Stimulated activated CD4-positive, alpha-beta T cell treated with anti-CD3 and anti-CD28 coated beads, Interleukin-12 subunit alpha, Interleukin-12 subunit beta, amount 100 ng/mL, for 4 hours (primary cell): ENCODE measurements around the gene OPN1MW.
"Not testable (repeated sequence)": the region's sequence is repeated elsewhere in the genome, so short reads cannot be mapped to it uniquely, and the experiment has no call there.

Experiments
- DNase-seq: peaks from one replicate; pipeline ENCODE4 v3.0.0-alpha.2; 2020

OPN1MW gene

GRCh38 chrX:154211499-154211898 lies 29.1 kb downstream of the OPN1MW start:
- DNase-seq = not testable (repeated sequence)

DNA sequence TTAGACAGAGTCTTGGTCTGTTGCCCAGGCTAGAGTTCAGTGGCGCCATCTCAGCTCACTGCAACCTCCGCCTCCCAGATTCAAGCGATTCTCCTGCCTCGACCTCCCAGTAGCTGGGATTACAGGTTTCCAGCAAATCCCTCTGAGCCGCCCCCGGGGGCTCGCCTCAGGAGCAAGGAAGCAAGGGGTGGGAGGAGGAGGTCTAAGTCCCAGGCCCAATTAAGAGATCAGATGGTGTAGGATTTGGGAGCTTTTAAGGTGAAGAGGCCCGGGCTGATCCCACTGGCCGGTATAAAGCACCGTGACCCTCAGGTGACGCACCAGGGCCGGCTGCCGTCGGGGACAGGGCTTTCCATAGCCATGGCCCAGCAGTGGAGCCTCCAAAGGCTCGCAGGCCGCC lies 37.1 kb downstream of the OPN1MW start, which contains the start of gene OPN1MW2:
TSS of gene OPN1MW2 (plus strand) at position 301 of the 400 bp plus-strand sequence. CDS start at position 361, 60 bp downstream.
- not testable (repeated sequence) for DNase-seq

DNA sequence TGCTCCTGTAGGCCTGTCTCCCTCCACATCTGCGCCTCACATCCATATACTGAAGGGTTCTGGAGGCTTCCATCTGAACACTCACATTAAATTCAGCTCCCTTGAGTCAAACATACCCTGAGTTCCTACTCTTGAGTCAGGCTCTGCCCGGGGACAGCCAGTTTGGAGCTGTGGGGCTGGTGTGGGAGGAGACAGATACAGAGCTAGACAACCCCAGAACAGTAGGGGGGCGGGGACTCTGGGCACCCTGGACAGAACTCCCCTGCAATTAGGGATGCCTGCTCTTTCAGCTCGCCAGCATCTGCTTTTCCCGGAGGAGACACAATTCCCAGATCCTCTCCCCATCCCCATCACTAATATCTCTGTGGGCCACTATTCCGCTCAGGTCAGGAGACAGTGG lies 42.9 kb downstream of the OPN1MW start:
- DNase-seq = not testable (repeated sequence)

DNA sequence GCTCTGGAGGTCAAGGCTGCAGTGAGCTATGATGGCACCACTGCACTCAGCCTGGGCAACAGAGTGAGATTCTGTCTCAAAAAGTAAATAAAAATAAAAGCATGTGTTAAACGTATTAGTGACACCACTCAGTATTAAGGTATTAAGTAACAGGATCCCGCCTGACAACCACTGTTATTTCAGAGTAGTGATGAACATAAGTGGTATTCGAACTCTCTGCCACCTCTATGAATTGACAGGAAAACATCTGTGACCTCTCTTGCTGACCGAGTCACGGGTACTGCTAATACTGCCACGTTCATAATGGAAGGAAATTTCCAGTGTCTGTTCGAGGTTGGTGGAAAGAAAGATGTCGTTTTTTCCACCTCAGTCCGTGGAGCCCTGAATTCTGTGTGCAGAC lies 44.3 kb downstream of the OPN1MW start:
- not testable (repeated sequence) for DNase-seq

DNA sequence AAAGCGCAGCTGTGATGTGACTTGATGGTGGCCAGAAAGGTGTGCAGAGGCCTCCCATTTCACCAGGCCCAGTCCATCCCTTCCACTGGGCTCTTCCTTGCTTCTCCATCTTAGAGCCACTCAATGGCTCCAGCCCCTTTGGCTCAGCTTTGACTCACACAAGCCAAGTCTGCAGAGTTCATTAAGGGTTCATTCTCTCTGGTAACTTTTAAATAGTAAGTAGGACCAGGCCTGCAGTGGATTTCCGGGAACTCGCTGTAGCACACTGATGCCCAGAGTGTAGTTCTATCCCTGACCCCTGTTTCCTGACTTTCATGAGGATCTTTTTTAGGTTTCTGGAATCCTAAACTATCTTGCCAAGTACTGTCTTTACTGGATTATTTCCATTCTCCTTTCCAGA lies 49.0 kb downstream of the OPN1MW start:
- not testable (repeated sequence) for DNase-seq

- DNase-seq = not testable (repeated sequence)
Measured at GRCh38 chrX:154233620-154234019, 51.2 kb downstream of the OPN1MW start.

DNA sequence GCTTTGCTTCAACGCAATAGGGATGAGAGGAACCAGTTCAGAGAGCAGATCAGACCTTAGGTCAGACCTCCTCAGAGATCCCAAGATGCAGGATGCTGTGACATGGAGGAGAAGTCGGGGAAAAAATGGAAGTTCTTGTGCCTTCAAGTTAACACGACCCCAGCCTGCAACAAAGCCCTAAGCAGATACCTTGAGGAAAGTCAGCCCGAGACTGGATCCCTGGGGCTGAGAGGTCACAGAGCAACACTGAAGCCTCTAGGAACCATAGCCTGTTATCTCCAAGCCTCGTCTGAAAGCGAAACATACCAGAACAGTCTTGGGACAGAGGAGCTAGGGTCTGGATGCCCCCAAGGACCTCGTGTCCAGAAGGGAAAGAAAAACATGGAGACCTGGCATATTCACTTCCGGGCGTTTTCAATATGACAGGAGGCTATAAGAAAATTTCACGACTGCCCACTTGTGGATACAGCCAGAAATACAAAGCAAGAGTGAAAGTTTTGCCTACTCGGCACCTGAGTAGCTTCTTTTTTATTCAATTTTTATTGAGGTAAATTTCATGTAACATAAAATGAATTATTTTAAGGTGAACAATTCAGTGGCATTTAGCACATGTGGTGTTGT lies 56.7 kb downstream of the OPN1MW start:
- DNase-seq = not testable (repeated sequence)

- not testable (repeated sequence) for DNase-seq
Measured at GRCh38 chrX:154239982-154240503, 57.6 kb downstream of the OPN1MW start.
